Lung (tissue), 12 donors: ENCODE results near the gene SYT8. TPM values are rescaled to one million over a fixed set of nuclear protein-coding genes. Genes with fewer than 3 reads are reported as not detected.

Source experiments
- ATAC-seq: fragments of 200-7000 bp; cut with Tn5 transposase; one replicate; pipeline ENCODE4 v1.9.1; 2020; ENCODE audit warnings: moderate number of reproducible peaks; ENCODE audit not compliant: insufficient read depth, low FRiP score
- DNase-seq, 3 donors: peaks; one replicate each; pipeline ENCODE4 v3.0.0-alpha.2; 2013 to 2017
- H3K27ac ChIP-seq, 2 donors: one replicate each; pipeline ENCODE4 v1.5.1; 2013; ENCODE audit warnings: mild to moderate bottlenecking in 2 of 2, moderate library complexity in 2 of 2, control low read depth in 1 of 2, inconsistent platforms in 1 of 2, low read depth in 1 of 2, low read length in 1 of 2
- H3K27me3 ChIP-seq, 3 donors: one replicate each; pipeline ENCODE4 v1.5.1; 2013; ENCODE audit warnings: low read length in 2 of 3; ENCODE audit not compliant: control insufficient read depth in 3 of 3, insufficient read depth in 3 of 3
- H3K36me3 ChIP-seq, 4 donors: one replicate each; pipeline ENCODE4 v1.5.1; 2013; ENCODE audit warnings: low read length in 4 of 4, mild to moderate bottlenecking in 1 of 4, moderate library complexity in 1 of 4; ENCODE audit not compliant: control insufficient read depth in 4 of 4, insufficient read depth in 4 of 4
- H3K4me1 ChIP-seq, 5 donors: one replicate each; pipeline ENCODE4 v1.5.1; 2013; ENCODE audit warnings: low read length in 5 of 5, mild to moderate bottlenecking in 2 of 5, moderate library complexity in 1 of 5; ENCODE audit not compliant: control insufficient read depth in 5 of 5, insufficient read depth in 5 of 5
- H3K4me3 ChIP-seq: one replicate; pipeline ENCODE4 v1.5.1; 2013; ENCODE audit warnings: mild to moderate bottlenecking, control low read depth, moderate library complexity
- H3K9ac ChIP-seq, 2 donors: one replicate each; pipeline ENCODE4 v1.5.1; 2013; ENCODE audit warnings: low read length in 2 of 2, control low read depth in 1 of 2; ENCODE audit not compliant: insufficient read depth in 1 of 2
- H3K9me3 ChIP-seq, 4 donors: one replicate each; pipeline ENCODE4 v1.5.1; 2013; ENCODE audit warnings: low read length in 3 of 4, mild to moderate bottlenecking in 1 of 4, moderate library complexity in 1 of 4; ENCODE audit not compliant: control insufficient read depth in 4 of 4, insufficient read depth in 3 of 4
- CTCF ChIP-seq: IDR thresholded peaks from 2 replicates; pipeline ENCODE4 v1.5.1; 2012; ENCODE audit warnings: mild to moderate bottlenecking; ENCODE audit errors: control extremely low read depth, extremely low read depth
- WGBS, 2 donors: extraction: QIAGEN DNeasy Blood & Tissue Kit; methylation state at CpG; one replicate each; pipeline ENCODE4 v1.1.7; 2013; 5-methylcytosine and 5-hydroxymethylcytosine counted together
- polyA plus RNA-seq, 2 donors: library from polyadenylated mRNA; stranded (reverse); fragments of 200-250 nt; gene quantifications; one replicate each; pipeline ENCODE4 v1.2.1, GENCODE V29; 2013
- total RNA-seq, 2 donors: library from RNA; depleted of rRNA in 1 of 2; stranded (reverse); fragments of >200 nt in 1 of 2; gene quantifications; one replicate each; pipeline ENCODE4 v1.2.1, GENCODE V29; 2014 to 2021
- donor health status: control.
- donor health status: control.
- donor health status: Bipolar disorder and iron deficiency.
- donor health status: healthy.
- donor health status: DM: yes; HTN: yes; CAD: no.

Gene SYT8
- total and polyA plus RNA-seq, 4 donors = 2.7 to 40.6 (median 16.9) TPM

- no peak for DNase-seq
- Histone ChIP-seq H3K27me3 (peaks cover 0 to 2% (median 0%) of the 10 kb centered on the region in 3 donors), H3K4me3 (no peak overlapping the region), H3K36me3 (no peaks in the 10 kb centered on the region), H3K4me1 (peaks cover 0 to 9% (median 1%) of the 10 kb centered on the region in 5 donors), H3K27ac (no peak overlapping the region), H3K9me3 (peaks cover 0 to 12% (median 4%) of the 10 kb centered on the region in 4 donors), H3K9ac (no peak overlapping the region)
- ATAC-seq = no peak
- no peak for TF ChIP-seq CTCF
Measured at GRCh38 chr11:1821562-1821961, 13.2 kb upstream of the SYT8 start.

- H3K36me3 ChIP-seq = no peaks in the 10 kb centered on the region
- H3K4me3 ChIP-seq = no peak overlapping the region
- peaks cover 0 to 8% (median 4%) of the 10 kb centered on the region in 4 donors for H3K9me3 ChIP-seq
- WGBS, 2 donors = 80 to 95% methylated on average over 8 of the region's 8 CpGs
- no peak overlapping the region for H3K9ac ChIP-seq
- H3K4me1 ChIP-seq = peaks cover 0 to 22% (median 5%) of the 10 kb centered on the region in 5 donors
- peaks cover 0 to 2% (median 0%) of the 10 kb centered on the region in 3 donors for H3K27me3 ChIP-seq
- ATAC-seq (no peak), DNase-seq (no peak)
- no peak for TF ChIP-seq CTCF
- H3K27ac ChIP-seq = no peak overlapping the region
Measured at GRCh38 chr11:1822648-1823375, 12.0 kb upstream of the SYT8 start.

GRCh38 chr11:1823376-1824220 lies 11.2 kb upstream of the SYT8 start:
- no peaks in the 10 kb centered on the region for H3K27me3 ChIP-seq
- peaks cover 0 to 23% (median 5%) of the 10 kb centered on the region in 5 donors for H3K4me1 ChIP-seq
- H3K27ac ChIP-seq = no peak overlapping the region
- ATAC-seq = no peak
- no peaks in the 10 kb centered on the region for H3K36me3 ChIP-seq
- no peak for DNase-seq
- no peak for TF ChIP-seq CTCF
- H3K4me3 ChIP-seq = no peak overlapping the region
- no peak overlapping the region for H3K9ac ChIP-seq
- 95 to 98% methylated on average over 19 of the region's 19 CpGs for WGBS, 2 donors
- H3K9me3 ChIP-seq = peaks cover 0 to 7% (median 3%) of the 10 kb centered on the region in 4 donors
